Endothelial cell of umbilical vein (primary cell): Measurements from ENCODE around the gene SLC34A2. TPM values are rescaled to one million over a fixed set of nuclear protein-coding genes. Genes with fewer than 3 reads are reported as not detected.

Experiments
- BruUV-seq: library from RNA; stranded (reverse); fragments of 400-500 nt; replicated peaks from 2 replicates; lab custom pipeline; 2021; lab: Mats Ljungman, UMichigan
- CTCF ChIA-PET: fragments of 300-600, 350-600 bp; sonication (Branson Sonifier 250); formaldehyde crosslinking; loops from one replicate; lab custom pipeline; 2021; ENCODE audit warnings: antibody characterized with exemption, inconsistent platforms; lab: Charles Lee
- POLR2A ChIA-PET: fragments of 300-600, 350-600 bp; sonication (Branson Sonifier 250); formaldehyde crosslinking; loops from one replicate; lab custom pipeline; 2021; ENCODE audit warnings: antibody characterized with exemption, inconsistent platforms; lab: Charles Lee
- DNase-seq: peaks from one replicate; pipeline ENCODE4 v3.0.0-alpha.2; 2011; ENCODE audit warnings: low read depth, low spot score
- FAIRE-seq: peaks from 2 replicates; lab custom pipeline; 2011; peaks lifted over from hg19 to GRCh38; lab: Jason Lieb, UNC
- H2AFZ ChIP-seq: 2 replicates; pipeline ENCODE4 v1.6.0; 2012; ENCODE audit warnings: low read depth, low read length, control low read depth, inconsistent platforms
- H3K27ac ChIP-seq: 2 replicates; pipeline ENCODE4 v1.5.1; 2011; ENCODE audit warnings: low read depth, mild to moderate bottlenecking, control low read depth, low read length, moderate library complexity; ENCODE audit not compliant: insufficient read depth
- H3K27me3 ChIP-seq, 2 experiments: 2 replicates each; pipeline versions ENCODE4 v1.6.0 to v1.6.1; 2011; ENCODE audit warnings: low read length in 2 of 2, mixed read lengths in 1 of 2; ENCODE audit not compliant: control insufficient read depth in 2 of 2, insufficient read depth in 2 of 2
- H3K36me3 ChIP-seq, 2 experiments: 2 replicates in 1 of 2; 3 replicates in 1 of 2; pipeline ENCODE4 v1.5.1; 2011; ENCODE audit warnings: low read length in 2 of 2, mild to moderate bottlenecking in 1 of 2, moderate library complexity in 1 of 2; ENCODE audit not compliant: control insufficient read depth in 2 of 2, insufficient read depth in 2 of 2; ENCODE audit errors: extremely low read depth in 1 of 2
- H3K4me1 ChIP-seq: 3 replicates; pipeline ENCODE4 v1.5.1; 2011; ENCODE audit warnings: mild to moderate bottlenecking, low read length; ENCODE audit not compliant: control insufficient read depth, insufficient read depth; ENCODE audit errors: extremely low read depth
- H3K4me2 ChIP-seq: 2 replicates; pipeline ENCODE4 v1.6.1; 2011; ENCODE audit warnings: low read length, control low read depth, mixed read lengths; ENCODE audit not compliant: insufficient read depth
- H3K4me3 ChIP-seq, 3 experiments: fragments of 200-600 bp in 1 of 3; sonication (generic), shearing (Covaris generic) in 1 of 3; replicated peaks in 1 of 3; 2 replicates each; pipeline ENCODE4 v1.5.1; 2011 to 2016; ENCODE audit warnings: control low read depth in 3 of 3, low read length in 3 of 3, mild to moderate bottlenecking in 2 of 3, inconsistent platforms in 1 of 3, low read depth in 1 of 3, moderate library complexity in 1 of 3; ENCODE audit not compliant: insufficient read depth in 1 of 3
- H3K79me2 ChIP-seq: 2 replicates; pipeline ENCODE4 v1.6.0; 2012; ENCODE audit warnings: low read length, inconsistent platforms; ENCODE audit not compliant: control insufficient read depth, insufficient read depth
- H3K9ac ChIP-seq: replicated peaks from 2 replicates; pipeline ENCODE3; 2011; ENCODE audit warnings: low read length, control low read depth; ENCODE audit not compliant: insufficient read depth; ENCODE audit errors: extremely low read depth
- H3K9me1 ChIP-seq: replicated peaks from 3 replicates; pipeline ENCODE4 v1.6.0; 2011; ENCODE audit warnings: mild to moderate bottlenecking, low read length; ENCODE audit not compliant: control insufficient read depth, insufficient read depth; ENCODE audit errors: extremely low read depth
- H3K9me3 ChIP-seq: replicated peaks from 2 replicates; pipeline ENCODE4 v1.5.1; 2012; ENCODE audit warnings: low read length, inconsistent platforms; ENCODE audit not compliant: control insufficient read depth, insufficient read depth
- H4K20me1 ChIP-seq: replicated peaks from 2 replicates; pipeline ENCODE3; 2011; ENCODE audit warnings: mild to moderate bottlenecking, low read length; ENCODE audit not compliant: control insufficient read depth, insufficient read depth; ENCODE audit errors: extremely low read depth
- CTCF ChIP-seq, 2 donors: IDR thresholded peaks; 1 replicate in 1 of 2; 2 replicates in 1 of 2; pipeline ENCODE4 v1.5.1; 2011; ENCODE audit warnings: low read length in 2 of 2, mild to moderate bottlenecking in 2 of 2, moderate library complexity in 2 of 2, control low read depth in 1 of 2, inconsistent platforms in 1 of 2, low read depth in 1 of 2; ENCODE audit not compliant: insufficient read depth in 1 of 2; ENCODE audit errors: extremely low read depth in 1 of 2
- EZH2 ChIP-seq: IDR thresholded peaks from 2 replicates; pipeline ENCODE4 v1.6.1; 2012; ENCODE audit warnings: borderline replicate concordance, low read depth, mild to moderate bottlenecking, moderate library complexity, low read length, inconsistent platforms; ENCODE audit not compliant: severe bottlenecking
- FOS ChIP-seq: IDR thresholded peaks from 2 replicates; pipeline ENCODE4 v1.6.1; 2011; ENCODE audit warnings: mild to moderate bottlenecking, low read length, moderate library complexity, borderline replicate concordance; ENCODE audit not compliant: insufficient read depth
- GATA2 ChIP-seq: IDR thresholded peaks from 2 replicates; pipeline ENCODE4 v1.7.0; 2011; ENCODE audit warnings: low read depth, mild to moderate bottlenecking, moderate library complexity, mixed read lengths, low read length; ENCODE audit not compliant: insufficient read length, insufficient read depth
- JUN ChIP-seq: IDR thresholded peaks from 2 replicates; pipeline ENCODE4 v1.6.1; 2011; ENCODE audit warnings: borderline replicate concordance, low read depth; ENCODE audit not compliant: insufficient read length, insufficient read depth
- MAX ChIP-seq: IDR thresholded peaks from 2 replicates; pipeline ENCODE4 v1.6.1; 2011; ENCODE audit not compliant: insufficient read depth, insufficient read length
- MYC ChIP-seq: IDR thresholded peaks from one replicate; pipeline ENCODE4 v1.6.1; 2011; ENCODE audit warnings: mild to moderate bottlenecking, low read depth, low read length
- POLR2A ChIP-seq: IDR thresholded peaks from 2 replicates; pipeline ENCODE4 v1.6.1; 2012; ENCODE audit warnings: low read depth, mild to moderate bottlenecking, control low read depth, low read length
- POLR2AphosphoS5 ChIP-seq: IDR thresholded peaks from 2 replicates; pipeline ENCODE4 v1.6.1; 2012; ENCODE audit warnings: low read depth, mild to moderate bottlenecking, control low read depth, low read length, moderate library complexity; ENCODE audit not compliant: insufficient read depth
- dilution Hi-C: fragments of 300-500 bp; cut with MboI; formaldehyde crosslinking; loops from one replicate; pipeline ENCODE4 v1.15.0; 2019; ENCODE audit warnings: low sequenced_read_pairs; ENCODE audit not compliant: extremely low pct_ligation_motif_present
- intact Hi-C: fragments of 100-400 bp; cut with micrococcal nuclease; formaldehyde crosslinking; loops from one replicate; pipeline ENCODE4 v1.10.0; 2022
- polyA plus RNA-seq, 4 experiments: library from polyadenylated mRNA; depleted of rRNA in 3 of 4; stranded (reverse) in 3 of 4; unstranded in 1 of 4; fragments of >200 nt; gene quantifications; 2 replicates each; pipeline versions ENCODE4 v1.2.1 to v1.2.3, GENCODE V29; 2011 to 2012; ENCODE audit warnings: missing spikeins in 1 of 4
- total RNA-seq: library from RNA; stranded (reverse); gene quantifications from 2 replicates; pipeline ENCODE4 v1.2.3, GENCODE V29; 2021

The SLC34A2 gene
- total and polyA plus RNA-seq, 2 donors (not counting 3 experiments of a cell fraction or from before 2014, with no cell fraction given) = not detected

- H3K4me2 ChIP-seq = no peak overlapping the region
- no peak overlapping the region for H3K27ac ChIP-seq
- BruUV-seq = no TSS peak
- H3K79me2 ChIP-seq = no peaks in the 10 kb centered on the region
- DNase-seq (no peak), FAIRE-seq (no peak)
- H3K9me1 ChIP-seq = no peaks in the 10 kb centered on the region
- intact Hi-C loops (no loop called here), dilution Hi-C loops (no loop called here)
- no peak overlapping the region for H3K9ac ChIP-seq
- H4K20me1 ChIP-seq = no peaks in the 10 kb centered on the region
- H2AFZ ChIP-seq = no peak overlapping the region
- H3K4me1 ChIP-seq = no peaks in the 10 kb centered on the region
- no peak overlapping the region for H3K4me3 ChIP-seq
- H3K27me3 ChIP-seq = peaks cover 0 to 1% of the 10 kb centered on the region in 2 experiments
- POLR2A ChIA-PET = no interaction called here
- CTCF ChIA-PET = no interaction called here
- no peaks in the 10 kb centered on the region for H3K9me3 ChIP-seq
- H3K36me3 ChIP-seq = no peaks in the 10 kb centered on the region
- TF ChIP-seq GATA2 = no peak
- no peak for TF ChIP-seq CTCF (IDR thresholded peaks at IDR 0.05; ENCODE audit: extremely low read depth in 1 of 2, insufficient read depth in 1 of 2, low read depth in 1 of 2, low read length in 2 of 2)
Observed at GRCh38 chr4:25674386-25674785, 18.7 kb downstream of the SLC34A2 start.

GRCh38 chr4:25676221-25676620, 20.6 kb downstream of the SLC34A2 start:
- H3K9me1 ChIP-seq = no peaks in the 10 kb centered on the region
- POLR2A ChIA-PET = no interaction called here

More at GRCh38 chr4:25676221-25676620, 20.6 kb downstream of the SLC34A2 start:
- intact Hi-C loops = no loop called here
- CTCF ChIA-PET = no interaction called here
- Histone ChIP-seq H2AFZ (no peak overlapping the region), H3K79me2 (no peaks in the 10 kb centered on the region), H3K9me3 (no peaks in the 10 kb centered on the region), H3K9ac (no peak overlapping the region), H4K20me1 (no peaks in the 10 kb centered on the region), H3K4me1 (no peaks in the 10 kb centered on the region), H3K36me3 (no peaks in the 10 kb centered on the region), H3K27me3 (no peaks in the 10 kb centered on the region), H3K27ac (no peak overlapping the region), H3K4me3 (no peak overlapping the region), H3K4me2 (no peak overlapping the region)
- DNase-seq (no peak), FAIRE-seq (no peak)
- no TSS peak for BruUV-seq
- TF ChIP-seq CTCF (IDR thresholded peaks at IDR 0.05; ENCODE audit: extremely low read depth in 1 of 2, insufficient read depth in 1 of 2, low read depth in 1 of 2, low read length in 2 of 2) (no peak), GATA2 (no peak), FOS (no peak), JUN (no peak), MYC (no peak), POLR2AphosphoS5 (no peak), EZH2 (no peak), POLR2A (no peak), MAX (no peak)
- dilution Hi-C loops = no loop called here
